Natural killer cell (primary cell): Measurements from ENCODE around the gene ZNF580. TPM values are rescaled to one million over a fixed set of nuclear protein-coding genes. Genes with fewer than 3 reads are reported as not detected.

ENCODE experiments used
- ATAC-seq, 3 donors: fragments of 150-1000 bp in 2 of 3; fragments of 200-7000 bp in 1 of 3; cut with Tn5 transposase; 1 replicate in 1 of 3; 2 replicates in 2 of 3; pipeline ENCODE4 v1.10.0; 2021; ENCODE audit warnings: mild to moderate bottlenecking in 2 of 3, moderate library complexity in 2 of 3
- DNase-seq, 2 donors: peaks; one replicate each; pipeline versions ENCODE4 v3.0.0 to v3.0.0-alpha.2; 2013 to 2021; ENCODE audit warnings: mixed read lengths in 1 of 2
- H3K27ac ChIP-seq: one replicate; pipeline ENCODE4 v1.5.1; 2013; ENCODE audit warnings: mild to moderate bottlenecking, low read length
- H3K27me3 ChIP-seq: one replicate; pipeline ENCODE4 v1.6.1; 2013; ENCODE audit warnings: low read length; ENCODE audit not compliant: control insufficient read depth, insufficient read depth
- H3K36me3 ChIP-seq: one replicate; pipeline ENCODE4 v1.6.1; 2013; ENCODE audit warnings: low read length; ENCODE audit not compliant: control insufficient read depth, insufficient read depth
- H3K4me1 ChIP-seq: one replicate; pipeline ENCODE4 v1.6.1; 2013; ENCODE audit warnings: low read length; ENCODE audit not compliant: control insufficient read depth, insufficient read depth
- H3K4me3 ChIP-seq: one replicate; pipeline ENCODE4 v1.5.1; 2013; ENCODE audit warnings: low read length
- H3K9me3 ChIP-seq: one replicate; pipeline ENCODE4 v1.6.1; 2013; ENCODE audit warnings: low read length; ENCODE audit not compliant: control insufficient read depth, insufficient read depth
- H3K27ac Mint-ChIP-seq, 2 donors: one replicate each; pipeline ENCODE4 v1.8.0; 2022; ENCODE audit warnings: mild to moderate bottlenecking in 2 of 2, mixed read lengths in 2 of 2, moderate library complexity in 1 of 2
- H3K27me3 Mint-ChIP-seq, 2 donors: one replicate each; pipeline ENCODE4 v1.8.0; 2022; ENCODE audit warnings: low read depth in 2 of 2, mixed read lengths in 2 of 2
- H3K36me3 Mint-ChIP-seq: one replicate; pipeline ENCODE4 v1.8.0; 2022; ENCODE audit warnings: mixed read lengths
- H3K4me1 Mint-ChIP-seq, 2 donors: one replicate each; pipeline ENCODE4 v1.8.0; 2022; ENCODE audit warnings: mixed read lengths in 2 of 2
- H3K4me3 Mint-ChIP-seq: one replicate; pipeline ENCODE4 v1.8.0; 2022; ENCODE audit warnings: mild to moderate bottlenecking, moderate library complexity, mixed read lengths
- H3K9me3 Mint-ChIP-seq, 2 donors: one replicate each; pipeline ENCODE4 v1.8.0; 2022; ENCODE audit warnings: mixed read lengths in 2 of 2
- WGBS: methylation state at CpG from one replicate; pipeline ENCODE4 v1.1.7; 2013; ENCODE audit warnings: missing lambda C conversion rate; ENCODE audit not compliant: insufficient coverage; 5-methylcytosine and 5-hydroxymethylcytosine counted together
- intact Hi-C: fragments of 100-400 bp; cut with micrococcal nuclease; formaldehyde crosslinking; loops from one replicate; pipeline ENCODE4 v1.14.2; 2022
- total RNA-seq, 4 donors: library from RNA; stranded (reverse); fragments of 120-200 nt in 1 of 4; gene quantifications; one replicate each; pipeline versions ENCODE4 v1.2.3 to v1.2.4, GENCODE V29; 2013 to 2022
- TF ChIP-seq, protein P1 (sequence below): fragments of 200-600 bp; IDR thresholded peaks from one replicate; pipeline ENCODE4 v1.8.0; 2022; ENCODE audit warnings: antibody characterized with exemption

ZNF580 gene
- total RNA-seq, 3 donors from 2014 or later (not counting 1 experiment from before 2014, with no cell fraction given) = 38.0 to 46.0 (median 40.0) TPM

DNA sequence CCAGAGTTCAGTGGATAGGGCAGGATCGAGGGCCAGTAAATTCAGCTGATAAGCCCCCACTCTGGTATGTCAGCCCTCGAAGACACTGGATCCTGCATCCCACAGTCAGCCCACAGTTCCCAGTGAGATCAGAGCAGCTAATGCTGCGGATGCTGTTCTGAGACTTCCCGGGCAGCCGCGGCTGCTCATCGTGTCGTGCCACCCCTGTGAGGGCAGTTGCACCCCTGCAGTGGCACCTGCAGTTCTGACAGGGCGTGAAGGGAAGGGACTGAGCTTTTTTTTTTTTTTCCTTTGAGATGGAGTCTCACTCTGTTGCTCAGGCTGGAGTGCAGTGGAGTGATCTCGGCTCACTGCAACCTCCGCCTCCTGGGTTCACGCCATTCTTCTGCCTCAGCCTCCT is 26.7 kb downstream of the ZNF580 start:
- DNase-seq = no peak
- 95% methylated on average over 12 of the region's 12 CpGs for WGBS
- Mint-ChIP-seq H3K36me3 (no peaks in the 10 kb centered on the region), H3K27me3 (no peaks in the 10 kb centered on the region), H3K4me3 (no peak overlapping the region), H3K27ac (no peak overlapping the region), H3K9me3 (no peaks in the 10 kb centered on the region), H3K4me1 (peaks cover 12 to 37% of the 10 kb centered on the region in 2 donors)
- Histone ChIP-seq H3K4me3 (no peak overlapping the region), H3K36me3 (peaks cover 74% of the 10 kb centered on the region), H3K27ac (no peak overlapping the region), H3K9me3 (no peaks in the 10 kb centered on the region), H3K27me3 (no peaks in the 10 kb centered on the region), H3K4me1 (peaks cover 9% of the 10 kb centered on the region)
- TF ChIP-seq, protein P1, sequence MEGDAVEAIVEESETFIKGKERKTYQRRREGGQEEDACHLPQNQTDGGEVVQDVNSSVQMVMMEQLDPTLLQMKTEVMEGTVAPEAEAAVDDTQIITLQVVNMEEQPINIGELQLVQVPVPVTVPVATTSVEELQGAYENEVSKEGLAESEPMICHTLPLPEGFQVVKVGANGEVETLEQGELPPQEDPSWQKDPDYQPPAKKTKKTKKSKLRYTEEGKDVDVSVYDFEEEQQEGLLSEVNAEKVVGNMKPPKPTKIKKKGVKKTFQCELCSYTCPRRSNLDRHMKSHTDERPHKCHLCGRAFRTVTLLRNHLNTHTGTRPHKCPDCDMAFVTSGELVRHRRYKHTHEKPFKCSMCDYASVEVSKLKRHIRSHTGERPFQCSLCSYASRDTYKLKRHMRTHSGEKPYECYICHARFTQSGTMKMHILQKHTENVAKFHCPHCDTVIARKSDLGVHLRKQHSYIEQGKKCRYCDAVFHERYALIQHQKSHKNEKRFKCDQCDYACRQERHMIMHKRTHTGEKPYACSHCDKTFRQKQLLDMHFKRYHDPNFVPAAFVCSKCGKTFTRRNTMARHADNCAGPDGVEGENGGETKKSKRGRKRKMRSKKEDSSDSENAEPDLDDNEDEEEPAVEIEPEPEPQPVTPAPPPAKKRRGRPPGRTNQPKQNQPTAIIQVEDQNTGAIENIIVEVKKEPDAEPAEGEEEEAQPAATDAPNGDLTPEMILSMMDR = no peak
- intact Hi-C loops = no loop called here
- ATAC-seq = no peak

DNA sequence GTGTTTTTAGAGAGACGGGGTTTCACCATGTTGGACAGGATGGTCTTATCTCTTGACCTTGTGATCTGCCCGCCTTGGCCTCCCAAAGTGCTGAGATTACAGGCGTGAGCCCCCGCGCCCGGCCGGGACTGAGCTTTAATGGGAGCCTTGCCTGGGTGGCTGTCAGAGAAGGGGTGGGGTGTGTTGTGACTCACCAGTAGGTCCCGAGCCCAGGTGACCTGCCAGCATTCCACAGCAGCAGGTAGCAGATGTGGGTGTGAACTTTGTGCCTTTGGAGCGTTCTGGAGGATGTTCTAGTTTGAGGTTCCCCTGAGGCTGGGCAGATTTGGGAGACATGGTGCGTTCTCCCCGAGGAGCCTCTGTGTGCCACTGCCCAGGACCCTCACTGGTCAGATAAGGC is 27.2 kb downstream of the ZNF580 start:
- H3K36me3 ChIP-seq = peaks cover 69% of the 10 kb centered on the region
- TF ChIP-seq, protein P1 = no peak
- no peaks in the 10 kb centered on the region for H3K9me3 ChIP-seq
- peaks cover 9% of the 10 kb centered on the region for H3K4me1 ChIP-seq
- Mint-ChIP-seq H3K27ac (no peak overlapping the region), H3K36me3 (no peaks in the 10 kb centered on the region), H3K27me3 (no peaks in the 10 kb centered on the region), H3K4me1 (peaks cover 12 to 33% of the 10 kb centered on the region in 2 donors), H3K4me3 (no peak overlapping the region), H3K9me3 (no peaks in the 10 kb centered on the region)
- H3K27me3 ChIP-seq = no peaks in the 10 kb centered on the region
- no peak overlapping the region for H3K27ac ChIP-seq
- H3K4me3 ChIP-seq = no peak overlapping the region
- ATAC-seq = no peak
- no peak for DNase-seq
- WGBS = 91% methylated on average over 11 of the region's 11 CpGs
- intact Hi-C loops = no loop called here

DNA sequence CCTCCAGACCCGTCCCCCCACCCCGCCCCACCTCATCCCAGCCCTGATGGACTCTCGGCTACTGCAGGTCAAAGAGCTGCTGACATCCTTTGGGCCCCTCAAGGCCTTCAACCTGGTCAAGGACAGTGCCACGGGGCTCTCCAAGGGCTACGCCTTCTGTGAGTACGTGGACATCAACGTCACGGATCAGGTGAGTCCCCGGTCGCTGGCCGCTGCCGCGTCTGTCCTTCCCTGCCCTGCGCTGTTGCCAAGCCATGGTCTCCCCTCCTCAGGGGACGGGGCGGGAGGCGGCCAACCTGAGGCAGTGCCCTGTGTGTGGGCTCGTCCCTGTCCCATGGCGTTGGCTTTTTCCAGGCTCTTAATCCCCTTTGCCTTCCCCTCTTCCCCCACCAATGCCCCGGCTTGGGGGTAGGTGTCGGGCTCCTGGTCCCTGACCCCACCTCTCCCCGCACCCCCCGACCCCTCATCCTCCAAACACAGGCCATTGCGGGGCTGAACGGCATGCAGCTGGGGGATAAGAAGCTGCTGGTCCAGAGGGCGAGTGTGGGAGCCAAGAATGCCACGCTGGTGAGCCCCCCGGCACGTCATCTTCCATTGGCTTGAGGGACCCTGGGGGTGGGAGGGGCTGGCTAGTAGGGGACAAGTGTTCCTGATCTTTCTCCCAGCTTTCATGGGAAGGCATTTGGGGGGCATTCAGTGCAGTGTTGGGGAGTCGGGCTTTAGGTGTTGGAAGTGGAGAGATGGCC is 28.0 kb downstream of the ZNF580 start:
- TF ChIP-seq, protein P1 = no peak
- Mint-ChIP-seq H3K4me1 (peaks cover 17 to 26% of the 10 kb centered on the region in 2 donors), H3K9me3 (no peaks in the 10 kb centered on the region), H3K4me3 (no peak overlapping the region), H3K27me3 (no peaks in the 10 kb centered on the region), H3K36me3 (no peaks in the 10 kb centered on the region), H3K27ac (no peak overlapping the region)
- no peak overlapping the region for H3K27ac ChIP-seq
- intact Hi-C loops = no loop called here
- H3K9me3 ChIP-seq = no peaks in the 10 kb centered on the region
- peaks cover 66% of the 10 kb centered on the region for H3K36me3 ChIP-seq
- H3K4me1 ChIP-seq = peaks cover 9% of the 10 kb centered on the region
- no peak overlapping the region for H3K4me3 ChIP-seq
- H3K27me3 ChIP-seq = no peaks in the 10 kb centered on the region
- ATAC-seq (no peak), DNase-seq (no peak)
- WGBS = 94% methylated on average over 29 of the region's 30 CpGs
